Activated T-helper 1 cell treated with anti-CD3 and anti-CD28 coated beads, Interleukin-12 subunit alpha, Interleukin-12 subunit beta, Interleukin-2, Interleukin-4 antibody, amounts not matched to agents 30 ng/mL and 10 ng/mL and 1 ng/mL, durations not matched to agents 14 hours and 24 hours and 36 hours (primary cell): ENCODE measurements around the gene HCFC2. TPM values are rescaled to one million over a fixed set of nuclear protein-coding genes. Genes with fewer than 3 reads are reported as not detected.
"Not testable (repeated sequence)": the region's sequence is repeated elsewhere in the genome, so short reads cannot be mapped to it uniquely, and the experiment has no call there.

Experiments
- DNase-seq: peaks from one replicate; pipeline ENCODE4 v3.0.0; 2021; ENCODE audit warnings: low spot score
- H3K27ac Mint-ChIP-seq: one replicate; pipeline ENCODE4 v1.8.0; 2021; ENCODE audit warnings: mild to moderate bottlenecking, mixed read lengths
- H3K27me3 Mint-ChIP-seq: one replicate; pipeline ENCODE4 v1.8.0; 2022; ENCODE audit warnings: mild to moderate bottlenecking, moderate library complexity, mixed read lengths; ENCODE audit not compliant: insufficient read depth
- H3K36me3 Mint-ChIP-seq: one replicate; pipeline ENCODE4 v1.8.0; 2021; ENCODE audit warnings: low read depth, mixed read lengths
- H3K4me1 Mint-ChIP-seq: one replicate; pipeline ENCODE4 v1.8.0; 2021; ENCODE audit warnings: low read depth, mixed read lengths
- H3K4me3 Mint-ChIP-seq: one replicate; pipeline ENCODE4 v1.8.0; 2021; ENCODE audit warnings: mild to moderate bottlenecking, moderate library complexity, mixed read lengths
- H3K9me3 Mint-ChIP-seq: one replicate; pipeline ENCODE4 v1.8.0; 2021; ENCODE audit warnings: mixed read lengths
- intact Hi-C: fragments of 100-400 bp; cut with micrococcal nuclease; formaldehyde crosslinking; loops from one replicate; pipeline ENCODE4 v1.15.1; 2024
- total RNA-seq: library from RNA; stranded (reverse); gene quantifications from 2 replicates; pipeline ENCODE4 v1.2.3, GENCODE V29; 2022

HCFC2 gene
- total RNA-seq, 1 donor from 2014 or later: 8.5 TPM

DNA sequence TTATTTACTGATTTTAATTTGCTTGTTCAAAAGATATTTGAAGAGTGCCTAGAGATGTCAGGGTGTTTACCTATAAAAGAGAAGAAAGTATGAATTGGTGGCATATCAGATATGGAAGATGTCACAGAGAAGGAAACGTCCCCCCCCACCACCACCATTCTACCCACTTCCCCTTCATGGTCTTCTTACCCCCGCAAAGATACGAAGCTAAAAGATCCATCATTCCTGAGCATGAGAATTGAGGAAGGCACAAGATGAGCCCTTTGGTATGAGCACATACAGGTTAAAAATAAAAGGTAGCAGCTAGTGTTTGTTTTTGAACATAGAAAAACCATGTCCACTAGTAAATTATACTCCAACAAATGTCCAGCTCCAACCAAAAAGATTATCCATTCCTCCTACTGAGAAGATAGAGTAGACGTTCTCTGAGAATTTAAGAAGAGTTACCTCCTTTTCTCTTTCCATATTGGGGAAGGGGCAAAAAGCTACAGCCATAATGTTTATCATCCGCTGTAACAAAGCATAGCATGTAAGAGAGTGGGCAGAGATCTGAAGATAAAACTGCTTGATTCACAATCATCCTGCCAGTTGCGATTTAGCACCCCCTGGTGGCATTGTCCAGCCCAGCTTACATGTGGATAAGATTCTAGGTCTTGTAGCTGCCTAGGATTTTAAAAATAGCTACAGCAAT is 44.6 kb downstream of the HCFC2 start:
- peaks cover 7% of the 10 kb centered on the region for H3K36me3 Mint-ChIP-seq

DNA sequence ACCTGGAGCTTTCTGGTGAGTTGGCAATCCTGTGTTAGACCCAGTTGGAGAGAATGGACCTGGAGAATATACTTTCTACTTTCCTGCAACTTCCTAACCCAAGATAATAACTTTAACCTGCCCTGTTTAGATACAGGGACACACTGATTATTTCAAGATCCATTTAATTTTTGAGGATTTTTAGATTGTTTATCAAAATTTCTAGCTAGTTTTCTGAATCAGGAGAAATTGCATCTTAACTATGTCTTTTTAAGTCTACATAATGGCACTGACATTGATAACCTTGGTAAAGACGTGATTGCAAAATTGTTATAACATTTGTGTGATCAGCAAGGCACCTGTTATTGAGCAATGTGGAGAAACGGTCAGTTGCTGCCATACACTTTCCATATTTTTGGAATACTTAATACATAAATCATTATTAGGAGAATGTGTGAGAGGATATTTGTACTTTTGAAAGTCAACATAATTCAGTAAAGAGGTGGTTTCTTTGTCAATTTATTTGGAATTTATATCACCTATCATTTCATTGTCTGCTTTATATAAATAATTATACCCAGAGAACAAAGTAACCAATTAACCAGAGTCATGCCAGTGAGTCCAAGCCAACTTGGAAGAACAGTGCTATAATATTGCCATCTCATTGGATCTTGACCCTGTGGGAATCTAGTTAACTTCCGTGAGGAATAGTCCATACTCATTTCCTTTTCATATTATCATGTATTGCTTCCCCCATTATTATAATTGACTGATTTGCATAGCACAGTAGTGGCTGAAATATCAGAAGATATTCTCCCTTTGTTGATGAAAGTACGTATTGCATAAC is 45.3 kb downstream of the HCFC2 start:
- Mint-ChIP-seq H3K27ac (no peak overlapping the region), H3K4me1 (peaks cover 11% of the 10 kb centered on the region), H3K27me3 (no peaks in the 10 kb centered on the region), H3K9me3 (no peaks in the 10 kb centered on the region), H3K4me3 (no peak overlapping the region), H3K36me3 (peaks cover 7% of the 10 kb centered on the region)
- intact Hi-C loops: loop anchor here (1.0 to 5.0 kb wide), 5 partner anchors 52 to 231 kb away; partner anchors contain the start of gene HSP90B1
- DNase-seq: no peak

More for the DNA sequence above, 44.6 kb downstream of the HCFC2 start:
- H3K4me3 Mint-ChIP-seq: no peak overlapping the region
- no peaks in the 10 kb centered on the region for H3K9me3 Mint-ChIP-seq
- DNase-seq: peak; percentile 70
- peaks cover 11% of the 10 kb centered on the region for H3K4me1 Mint-ChIP-seq
- no peak overlapping the region for H3K27ac Mint-ChIP-seq
- intact Hi-C loops: loop anchor here (1.0 to 5.0 kb wide), 5 partner anchors 52 to 231 kb away; partner anchors contain the start of gene HSP90B1
- H3K27me3 Mint-ChIP-seq: no peaks in the 10 kb centered on the region

DNA sequence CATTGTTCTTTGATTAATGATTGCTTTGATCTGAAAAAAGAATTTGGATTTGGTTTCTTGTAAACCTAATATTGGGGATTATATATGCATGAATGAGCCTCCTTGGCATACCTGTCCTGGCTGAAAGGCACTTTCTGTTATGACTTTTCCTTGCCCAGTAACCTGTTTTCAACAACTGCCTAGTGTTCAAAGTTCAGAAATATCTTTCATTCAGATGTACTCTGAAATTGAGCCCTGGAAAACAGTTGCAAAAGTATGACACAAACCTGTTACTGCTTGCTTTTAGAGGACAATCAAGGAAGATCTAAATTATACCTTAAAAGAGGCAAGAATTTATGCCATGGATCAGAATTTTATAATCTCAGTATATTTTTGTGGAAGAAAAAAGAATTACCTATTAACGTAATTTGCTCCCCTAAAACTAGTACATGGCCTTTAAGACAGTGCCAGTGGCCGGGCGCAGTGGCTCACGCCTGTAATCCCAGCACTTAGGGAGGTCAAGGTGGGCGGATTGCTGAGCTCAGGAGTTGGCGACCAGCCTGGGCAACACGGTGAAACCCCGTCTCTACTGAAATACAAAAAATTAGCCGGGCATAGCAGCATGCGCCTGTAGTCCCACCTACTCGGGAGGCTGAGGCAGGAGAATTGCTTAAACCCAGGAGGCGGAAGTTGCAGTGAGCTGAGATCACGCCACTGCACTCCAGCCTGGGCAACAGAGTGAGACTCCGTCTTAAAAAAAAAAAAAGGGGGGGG is 50.7 kb downstream of the HCFC2 start:
- DNase-seq, H3K4me1 Mint-ChIP-seq, H3K27ac Mint-ChIP-seq, intact Hi-C loops, H3K27me3 Mint-ChIP-seq, H3K9me3 Mint-ChIP-seq, H3K4me3 Mint-ChIP-seq: not testable (repeated sequence)
- peaks cover 11% of the 10 kb centered on the region for H3K36me3 Mint-ChIP-seq

DNA sequence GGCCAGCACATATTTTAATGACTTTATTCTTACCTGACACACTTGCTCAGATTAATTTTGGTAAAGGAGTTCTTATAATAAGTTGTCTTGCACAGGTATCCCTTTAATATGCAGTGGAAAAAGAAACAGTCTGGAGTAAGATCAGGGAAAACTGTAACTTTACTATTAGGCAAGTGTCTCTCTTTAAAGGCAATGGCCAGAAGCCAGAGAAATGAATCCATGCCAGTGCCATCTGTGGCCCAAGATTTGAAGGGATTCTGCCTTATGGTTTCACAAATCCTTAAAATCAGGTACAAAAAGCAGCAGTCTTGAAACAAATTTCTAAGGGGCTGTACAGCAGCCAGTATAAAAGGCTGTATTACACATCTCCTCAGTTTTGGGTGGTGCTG is 51.2 kb downstream of the HCFC2 start:
- intact Hi-C loops: no loop called here
- no peak for DNase-seq
- H3K36me3 Mint-ChIP-seq: peaks cover 13% of the 10 kb centered on the region
- H3K9me3 Mint-ChIP-seq: no peaks in the 10 kb centered on the region
- no peak overlapping the region for H3K4me3 Mint-ChIP-seq
- H3K27ac Mint-ChIP-seq: peak overlapping the region; percentile 66
- no peaks in the 10 kb centered on the region for H3K27me3 Mint-ChIP-seq
- no peaks in the 10 kb centered on the region for H3K4me1 Mint-ChIP-seq

DNA sequence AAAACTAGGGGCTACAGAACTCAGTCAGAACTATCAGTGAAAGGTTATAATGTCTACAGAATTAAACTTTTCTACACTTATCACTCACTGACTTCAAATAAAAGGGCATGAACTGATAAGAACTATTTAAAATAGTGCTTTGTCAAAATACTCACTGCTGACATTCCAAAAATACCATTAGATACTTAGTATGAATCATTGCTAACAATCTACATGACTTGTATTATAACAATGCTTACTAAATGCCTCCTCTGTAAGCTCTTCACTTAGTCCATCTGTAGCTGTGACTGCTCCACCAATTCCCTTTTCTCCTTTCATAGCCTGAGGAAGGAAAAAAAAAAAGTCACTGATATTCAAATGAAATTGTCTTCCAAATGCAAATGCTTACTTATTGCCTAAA is 56.7 kb downstream of the HCFC2 start:
- Mint-ChIP-seq H3K27me3 (no peaks in the 10 kb centered on the region), H3K9me3 (no peaks in the 10 kb centered on the region), H3K36me3 (peaks cover 21% of the 10 kb centered on the region), H3K4me1 (no peaks in the 10 kb centered on the region), H3K27ac (no peak overlapping the region), H3K4me3 (no peak overlapping the region)
- DNase-seq: no peak
- intact Hi-C loops: no loop called here

DNA sequence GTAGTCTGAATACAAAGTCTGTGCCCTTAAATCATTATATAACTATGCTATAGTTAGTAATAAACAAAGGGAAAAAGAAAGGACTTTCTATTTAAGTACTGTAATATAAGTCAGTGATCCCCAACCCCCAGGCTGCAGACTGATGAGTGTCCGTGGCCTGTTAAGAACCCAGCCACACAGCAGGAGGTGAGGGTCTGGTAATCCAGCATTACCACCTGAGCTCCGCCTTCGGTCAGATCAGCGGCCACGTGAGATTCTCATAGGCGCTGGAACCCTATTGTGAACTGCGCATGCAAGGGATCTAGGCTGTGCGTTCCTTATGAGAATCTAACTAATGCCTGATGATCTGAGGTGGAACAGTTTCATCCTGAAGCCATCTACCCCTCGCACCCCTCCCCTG is 58.0 kb downstream of the HCFC2 start:
- Mint-ChIP-seq H3K4me3 (no peak overlapping the region), H3K9me3 (no peaks in the 10 kb centered on the region), H3K27ac (no peak overlapping the region), H3K4me1 (no peaks in the 10 kb centered on the region), H3K27me3 (no peaks in the 10 kb centered on the region), H3K36me3 (peaks cover 25% of the 10 kb centered on the region)
- no peak for DNase-seq
- intact Hi-C loops: no loop called here

DNA sequence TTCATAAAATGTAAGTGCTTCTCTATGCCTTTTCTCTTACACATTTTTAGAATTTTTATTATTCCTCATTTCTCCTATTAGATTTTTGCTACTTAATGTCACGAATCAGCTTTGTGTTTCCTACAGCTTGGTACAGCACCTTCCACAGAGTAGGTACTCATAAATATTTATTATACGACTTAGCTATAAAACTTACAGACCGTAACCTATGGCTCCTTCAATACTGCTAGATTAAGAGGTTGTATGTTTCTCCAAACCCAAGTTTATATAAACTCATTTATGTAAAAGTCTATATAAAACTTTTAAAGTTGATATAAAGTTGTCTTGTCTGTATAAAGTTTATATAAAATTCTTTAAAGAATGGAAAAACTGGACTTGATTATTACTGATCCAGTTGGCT is 62.2 kb downstream of the HCFC2 start:
- DNase-seq: no peak
- Mint-ChIP-seq H3K36me3 (peaks cover 21% of the 10 kb centered on the region), H3K9me3 (no peaks in the 10 kb centered on the region), H3K27me3 (no peaks in the 10 kb centered on the region), H3K4me1 (no peaks in the 10 kb centered on the region), H3K4me3 (no peak overlapping the region), H3K27ac (no peak overlapping the region)
- intact Hi-C loops: no loop called here

DNA sequence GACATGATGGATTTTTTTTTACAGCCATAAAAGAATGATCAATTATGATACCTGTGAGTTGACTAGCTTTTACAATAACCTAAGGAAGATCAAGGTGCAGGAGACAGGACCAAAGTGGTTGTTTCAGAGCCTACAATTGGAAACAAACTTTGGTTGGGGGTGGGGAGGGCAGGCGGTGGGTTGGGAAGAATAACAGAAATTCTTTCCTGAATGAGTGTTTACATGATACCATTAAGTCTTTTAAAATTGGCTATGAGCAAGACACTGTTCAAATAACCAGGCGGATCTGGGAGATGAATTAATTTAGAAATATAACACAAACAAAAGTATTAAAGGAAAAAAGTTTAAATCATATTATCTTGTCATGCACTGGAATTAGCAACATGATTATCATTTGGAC is 66.4 kb downstream of the HCFC2 start:
- intact Hi-C loops: loop anchor here (10.0 kb wide), 1 partner anchor 1204 kb away; the partner anchor contains the start of gene C12orf75
- DNase-seq: no peak
- Mint-ChIP-seq H3K27me3 (no peaks in the 10 kb centered on the region), H3K36me3 (peaks cover 22% of the 10 kb centered on the region), H3K4me1 (peaks cover 10% of the 10 kb centered on the region), H3K27ac (no peak overlapping the region), H3K9me3 (no peaks in the 10 kb centered on the region), H3K4me3 (no peak overlapping the region)

DNA sequence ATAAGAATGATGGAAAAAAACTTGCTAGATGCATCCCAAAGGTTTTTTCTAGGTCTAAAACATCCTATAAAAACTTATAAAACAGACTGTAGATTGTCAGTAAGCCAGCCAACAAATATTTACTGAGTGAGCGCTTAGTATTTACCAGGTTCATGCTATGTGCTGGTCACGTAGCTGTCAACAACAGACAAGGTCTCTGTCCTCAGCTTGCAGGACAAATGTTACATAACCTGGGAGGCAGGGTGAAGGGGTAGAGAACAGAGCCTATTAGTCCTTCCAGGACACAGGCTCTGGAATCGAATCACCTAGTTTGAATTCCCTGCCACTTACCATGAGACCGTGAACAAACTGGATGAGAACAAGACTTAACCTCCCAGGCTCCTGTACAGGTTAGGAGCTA is 67.3 kb downstream of the HCFC2 start:
- no peaks in the 10 kb centered on the region for H3K27me3 Mint-ChIP-seq
- peaks cover 18% of the 10 kb centered on the region for H3K36me3 Mint-ChIP-seq
- no peak overlapping the region for H3K27ac Mint-ChIP-seq
- DNase-seq: no peak
- no peaks in the 10 kb centered on the region for H3K9me3 Mint-ChIP-seq
- no peak overlapping the region for H3K4me3 Mint-ChIP-seq
- peaks cover 19% of the 10 kb centered on the region for H3K4me1 Mint-ChIP-seq
- intact Hi-C loops: loop anchor here (10.0 kb wide), 1 partner anchor 1203 kb away; the partner anchor contains the start of gene C12orf75

DNA sequence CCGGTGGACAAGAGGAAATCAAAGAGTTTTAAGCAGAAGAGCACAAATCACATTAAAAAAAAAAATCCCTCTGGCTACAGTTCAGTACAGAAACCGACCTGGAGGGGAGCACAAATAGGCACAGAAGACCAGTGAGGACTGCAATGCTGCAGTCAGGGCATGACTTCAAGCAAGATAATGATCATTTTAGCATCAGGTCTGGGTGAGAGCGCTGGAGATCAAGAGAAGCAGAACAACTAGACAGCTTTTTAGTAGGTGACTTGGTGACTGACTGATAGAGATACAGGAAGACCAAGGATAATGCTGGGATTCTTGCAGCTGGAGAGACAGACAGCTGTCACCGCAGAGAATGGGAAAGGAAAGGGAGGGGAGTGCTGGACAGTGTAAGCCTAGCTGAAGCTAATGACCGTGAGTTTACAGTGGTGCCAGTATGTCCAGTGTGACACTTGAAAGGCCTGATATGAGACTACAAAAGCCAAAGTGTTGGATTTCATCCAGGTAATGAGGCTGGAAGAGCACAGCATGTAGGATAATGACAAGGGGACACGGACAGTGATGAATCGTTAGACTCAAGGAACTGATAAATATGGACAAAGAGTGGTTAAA is 68.1 kb downstream of the HCFC2 start:
- intact Hi-C loops: loop anchor here (10.0 kb wide), 1 partner anchor 1202 kb away; the partner anchor contains the start of gene C12orf75

DNA sequence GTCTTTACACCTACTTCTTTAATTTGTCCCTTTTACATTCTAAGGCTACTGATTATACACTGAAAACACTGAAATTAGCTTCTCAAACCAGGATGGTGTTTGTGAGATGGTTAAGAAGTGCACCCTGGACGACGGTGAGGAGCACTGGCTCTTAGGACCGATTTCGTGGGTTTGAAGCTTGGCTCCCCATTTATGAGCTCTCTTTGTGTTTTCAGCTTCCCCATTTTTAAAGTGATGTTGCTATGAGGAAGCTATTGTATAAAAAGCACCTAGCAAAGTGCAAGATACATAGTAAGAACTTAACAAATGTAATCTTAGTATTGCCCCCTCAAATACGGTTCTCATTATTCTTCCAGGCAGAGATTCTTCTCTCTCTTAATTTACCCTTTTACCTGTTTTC is 69.0 kb downstream of the HCFC2 start:
- Mint-ChIP-seq H3K4me3 (no peak overlapping the region), H3K27me3 (no peaks in the 10 kb centered on the region), H3K36me3 (peaks cover 15% of the 10 kb centered on the region), H3K27ac (no peak overlapping the region), H3K9me3 (no peaks in the 10 kb centered on the region), H3K4me1 (peaks cover 24% of the 10 kb centered on the region)
- intact Hi-C loops: loop anchor here (10.0 kb wide), 1 partner anchor 1201 kb away; the partner anchor contains the start of gene C12orf75
- DNase-seq: no peak

More for the DNA sequence above, 68.1 kb downstream of the HCFC2 start:
- DNase-seq: no peak
- Mint-ChIP-seq H3K4me3 (no peak overlapping the region), H3K27ac (no peak overlapping the region), H3K9me3 (no peaks in the 10 kb centered on the region), H3K36me3 (peaks cover 15% of the 10 kb centered on the region), H3K4me1 (peaks cover 24% of the 10 kb centered on the region), H3K27me3 (no peaks in the 10 kb centered on the region)

DNA sequence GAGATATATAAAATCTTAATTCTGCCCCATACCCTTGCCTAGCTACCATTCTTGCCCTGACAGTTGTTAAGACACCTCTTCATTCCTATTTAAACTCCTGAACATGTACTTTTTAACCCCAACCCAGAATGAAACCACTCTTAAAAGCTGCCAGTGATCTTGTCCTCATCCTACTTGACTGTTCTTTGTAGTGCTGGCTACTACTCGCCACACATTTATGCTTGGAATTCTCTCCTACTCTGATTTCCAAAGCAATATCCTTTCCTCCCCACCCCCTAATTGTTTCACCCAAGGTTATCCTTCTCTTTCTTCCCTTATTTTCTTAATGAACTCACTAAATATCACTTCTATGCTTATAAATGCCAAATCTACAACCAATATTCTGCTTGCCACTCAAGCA is 69.5 kb downstream of the HCFC2 start:
- Mint-ChIP-seq H3K4me3 (no peak overlapping the region), H3K4me1 (peaks cover 24% of the 10 kb centered on the region), H3K9me3 (no peaks in the 10 kb centered on the region), H3K27me3 (no peaks in the 10 kb centered on the region), H3K27ac (no peak overlapping the region), H3K36me3 (peaks cover 15% of the 10 kb centered on the region)
- no peak for DNase-seq
- intact Hi-C loops: loop anchor here (10.0 kb wide), 1 partner anchor 1201 kb away; the partner anchor contains the start of gene C12orf75
